ENCODE data around the gene SZT2.
"Not testable (repeated sequence)": the region's sequence is repeated elsewhere in the genome, so short reads cannot be mapped to it uniquely, and the experiment has no call there.

SZT2 gene

DNA sequence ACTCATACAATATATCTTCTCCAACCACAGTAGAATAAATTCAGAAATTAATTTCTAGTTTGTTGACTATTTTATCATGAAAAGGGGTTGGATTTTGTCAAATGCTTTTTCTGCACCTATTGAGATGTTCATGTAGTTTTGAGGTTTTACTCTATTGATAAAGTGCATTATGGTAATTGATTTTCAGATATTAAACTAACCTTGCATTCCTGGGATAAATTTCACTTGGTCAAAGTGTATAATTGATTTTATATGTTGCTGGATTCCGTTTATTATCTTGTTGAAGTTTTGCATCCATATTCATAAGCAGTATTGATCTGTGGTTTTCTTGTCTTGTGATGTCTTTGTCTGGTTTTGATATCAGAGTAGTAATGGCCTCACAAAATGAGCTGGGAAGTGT is 98.5 kb downstream of the SZT2 start:
- no peak overlapping the region for H3K4me3 ChIP-seq (replicated peaks in 1 of 2; ENCODE audit: low read depth in 2 of 2, low read length in 2 of 2)
- TF ChIP-seq, protein P1, sequence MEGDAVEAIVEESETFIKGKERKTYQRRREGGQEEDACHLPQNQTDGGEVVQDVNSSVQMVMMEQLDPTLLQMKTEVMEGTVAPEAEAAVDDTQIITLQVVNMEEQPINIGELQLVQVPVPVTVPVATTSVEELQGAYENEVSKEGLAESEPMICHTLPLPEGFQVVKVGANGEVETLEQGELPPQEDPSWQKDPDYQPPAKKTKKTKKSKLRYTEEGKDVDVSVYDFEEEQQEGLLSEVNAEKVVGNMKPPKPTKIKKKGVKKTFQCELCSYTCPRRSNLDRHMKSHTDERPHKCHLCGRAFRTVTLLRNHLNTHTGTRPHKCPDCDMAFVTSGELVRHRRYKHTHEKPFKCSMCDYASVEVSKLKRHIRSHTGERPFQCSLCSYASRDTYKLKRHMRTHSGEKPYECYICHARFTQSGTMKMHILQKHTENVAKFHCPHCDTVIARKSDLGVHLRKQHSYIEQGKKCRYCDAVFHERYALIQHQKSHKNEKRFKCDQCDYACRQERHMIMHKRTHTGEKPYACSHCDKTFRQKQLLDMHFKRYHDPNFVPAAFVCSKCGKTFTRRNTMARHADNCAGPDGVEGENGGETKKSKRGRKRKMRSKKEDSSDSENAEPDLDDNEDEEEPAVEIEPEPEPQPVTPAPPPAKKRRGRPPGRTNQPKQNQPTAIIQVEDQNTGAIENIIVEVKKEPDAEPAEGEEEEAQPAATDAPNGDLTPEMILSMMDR (IDR thresholded peaks at IDR 0.05; ENCODE audit: low read depth, low read length): no peak
- DNase-seq (ENCODE audit: low read depth in 2 of 2): no peak

DNA sequence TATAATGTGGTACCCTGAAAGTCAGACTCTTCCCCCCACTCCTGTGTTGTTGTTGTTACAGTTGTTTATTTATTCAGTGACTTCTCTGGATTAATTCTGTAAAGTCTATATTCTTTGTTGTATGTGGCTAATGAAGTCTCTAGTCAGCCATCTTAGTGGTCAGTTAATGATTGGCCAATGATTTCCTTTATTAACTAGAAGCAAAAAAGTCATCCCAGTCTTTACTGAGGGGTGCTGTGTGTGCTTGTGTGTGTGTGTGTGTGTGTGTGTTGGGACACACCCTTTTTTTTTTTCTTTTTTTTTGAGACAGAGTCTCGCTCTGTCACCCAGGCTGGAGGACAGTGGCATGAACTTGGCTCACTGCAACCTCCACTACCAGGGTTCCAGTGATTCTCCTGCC is 101.4 kb downstream of the SZT2 start:
- DNase-seq (ENCODE audit: low read depth in 2 of 2): no peak
- no peak overlapping the region for H3K4me3 ChIP-seq (replicated peaks in 1 of 2; ENCODE audit: low read depth in 2 of 2, low read length in 2 of 2)
- TF ChIP-seq, protein P1 (IDR thresholded peaks at IDR 0.05; ENCODE audit: low read depth, low read length): no peak

DNA sequence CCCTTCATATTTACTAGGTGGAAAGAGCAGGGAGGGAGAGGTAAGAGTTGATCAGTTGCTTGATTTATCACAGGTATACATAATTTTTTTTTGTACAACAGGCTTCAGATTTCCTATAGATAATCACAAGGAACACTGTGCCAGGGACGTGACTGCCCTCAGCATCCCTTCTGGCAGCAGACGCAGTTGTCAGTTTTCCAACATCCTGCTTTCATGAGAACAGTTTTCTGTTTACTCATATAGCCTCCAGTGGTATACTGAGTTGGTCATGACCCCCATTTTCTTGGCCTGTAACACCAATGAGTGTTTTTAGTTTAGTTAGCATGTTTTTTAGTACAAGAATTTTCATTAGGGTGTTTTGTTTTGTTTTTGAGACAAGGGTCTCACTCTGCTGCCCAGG is 103.1 kb downstream of the SZT2 start:
- TF ChIP-seq, protein P1 (IDR thresholded peaks at IDR 0.05; ENCODE audit: low read depth, low read length): no peak
- no peak overlapping the region for H3K4me3 ChIP-seq (replicated peaks in 1 of 2; ENCODE audit: low read depth in 2 of 2, low read length in 2 of 2)
- DNase-seq (ENCODE audit: low read depth in 2 of 2): peak; percentile 21 to 61

DNA sequence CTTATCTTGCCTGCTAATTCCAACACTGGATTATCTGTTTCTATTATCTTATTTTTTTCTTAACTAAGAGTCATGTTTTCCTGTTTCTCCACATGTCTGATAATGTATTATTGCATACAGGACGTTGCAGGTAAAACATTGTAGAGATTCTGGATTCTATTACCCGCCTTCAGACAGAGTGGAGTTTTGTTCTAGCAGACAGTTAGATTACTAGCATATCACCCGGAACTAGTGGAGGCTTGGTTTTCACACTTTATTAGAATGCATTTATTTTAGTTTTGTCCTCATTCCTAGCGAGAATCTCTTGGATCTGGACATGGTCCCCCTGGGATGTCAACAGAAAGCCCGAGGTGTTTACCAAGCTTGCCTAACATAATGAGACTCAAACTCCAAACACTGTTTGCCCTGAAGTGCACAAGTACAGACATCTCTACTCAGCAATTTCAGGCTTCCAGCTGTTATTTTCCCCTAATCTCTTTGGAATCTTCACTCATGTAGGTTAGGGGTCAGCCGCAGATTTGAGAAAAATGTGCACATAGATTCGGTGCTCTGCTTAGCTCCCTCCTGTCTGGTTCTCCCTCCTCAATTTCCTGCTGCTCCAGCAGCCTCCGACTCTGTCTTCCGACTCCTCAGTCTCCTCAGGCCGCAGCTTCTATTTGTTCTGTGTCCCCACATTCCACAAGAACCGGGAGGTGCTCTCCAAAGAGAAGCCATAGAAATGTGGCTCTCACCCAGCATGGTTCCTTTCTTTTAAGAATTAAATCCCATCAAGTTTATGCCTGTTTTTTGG is 104.2 kb downstream of the SZT2 start:
- TF ChIP-seq, protein P1 (IDR thresholded peaks at IDR 0.05; ENCODE audit: low read depth, low read length): no peak
- no peak overlapping the region for H3K4me3 ChIP-seq (replicated peaks in 1 of 2; ENCODE audit: low read depth in 2 of 2, low read length in 2 of 2)
- DNase-seq (ENCODE audit: low read depth in 2 of 2): peak in 1 of 2 donors; percentile 35

DNA sequence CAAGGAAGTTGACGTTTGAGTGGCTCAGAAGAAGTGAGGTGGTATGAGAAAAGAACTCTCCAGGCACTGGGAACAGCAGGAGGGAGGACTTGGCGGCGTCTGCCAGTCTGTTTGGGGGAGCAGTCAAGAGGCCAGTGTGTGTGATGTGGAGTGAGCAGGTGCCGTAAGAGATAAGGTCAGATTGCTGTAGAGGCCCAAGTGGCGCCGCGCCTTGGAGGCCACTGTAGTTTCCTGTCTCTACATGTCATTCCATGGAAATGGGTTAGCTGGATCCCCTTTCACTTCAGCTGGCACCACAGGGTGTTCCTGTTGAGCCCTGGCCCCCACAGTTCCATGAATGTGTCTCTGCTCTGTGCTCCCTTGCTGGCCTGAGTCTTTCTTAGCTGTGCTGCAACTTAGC is 105.5 kb downstream of the SZT2 start:
- no peak overlapping the region for H3K4me3 ChIP-seq (replicated peaks in 1 of 2; ENCODE audit: low read depth in 2 of 2, low read length in 2 of 2)
- no peak for DNase-seq (ENCODE audit: low read depth in 2 of 2)
- TF ChIP-seq, protein P1 (IDR thresholded peaks at IDR 0.05; ENCODE audit: low read depth, low read length): no peak

DNA sequence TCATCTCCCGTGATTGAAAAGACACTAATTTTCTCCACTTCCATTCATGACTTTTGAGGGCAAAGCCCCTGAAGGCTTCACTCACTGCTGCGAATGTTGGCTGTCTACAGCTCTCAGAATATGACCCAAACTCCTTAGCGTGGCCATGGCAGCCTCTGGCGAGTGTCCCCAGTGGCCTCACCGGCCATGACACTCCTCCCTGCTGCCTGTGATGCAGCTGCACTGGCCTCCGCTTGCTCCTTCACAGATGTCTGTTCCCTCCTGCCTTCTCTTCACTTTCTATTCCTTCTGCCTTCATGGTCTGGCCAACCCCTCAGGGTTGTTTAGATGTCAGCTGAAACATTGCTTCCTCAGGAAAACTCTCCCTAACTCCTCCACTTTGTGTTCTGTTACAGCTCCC is 110.2 kb downstream of the SZT2 start:
- TF ChIP-seq, protein P1 (IDR thresholded peaks at IDR 0.05; ENCODE audit: low read depth, low read length): peak; percentile 16
- DNase-seq (ENCODE audit: low read depth in 2 of 2): no peak
- H3K4me3 ChIP-seq (replicated peaks in 1 of 2; ENCODE audit: low read depth in 2 of 2, low read length in 2 of 2): no peak overlapping the region

DNA sequence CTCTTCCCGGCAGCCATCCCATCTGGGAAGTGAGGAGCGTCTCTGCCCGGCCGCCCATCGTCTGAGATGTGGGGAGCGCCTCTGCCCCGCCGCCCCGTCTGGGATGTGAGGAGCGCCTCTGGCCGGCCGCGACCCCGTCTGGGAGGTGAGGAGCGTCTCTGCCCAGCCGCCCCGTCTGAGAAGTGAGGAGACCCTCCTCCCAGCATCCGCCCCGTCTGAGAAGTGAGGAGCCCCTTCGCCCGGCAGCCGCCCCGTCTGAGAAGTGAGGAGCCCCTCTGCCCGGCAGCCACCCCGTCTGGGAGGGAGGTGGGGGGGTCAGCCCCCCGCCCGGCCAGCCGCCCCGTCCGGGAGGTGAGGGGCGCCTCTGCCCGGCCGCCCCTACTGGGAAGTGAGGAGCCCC is 112.1 kb downstream of the SZT2 start:
- not testable (repeated sequence) for DNase-seq (ENCODE audit: low read depth in 2 of 2); H3K4me3 ChIP-seq (replicated peaks in 1 of 2; ENCODE audit: low read depth in 2 of 2, low read length in 2 of 2)
